ENCODE results near the gene C1QTNF6. TPM values are rescaled to one million over a fixed set of nuclear protein-coding genes. Genes with fewer than 3 reads are reported as not detected.

C1QTNF6 gene
- total RNA-seq, 1 experiment from 2014 or later = 25.0 TPM

DNA sequence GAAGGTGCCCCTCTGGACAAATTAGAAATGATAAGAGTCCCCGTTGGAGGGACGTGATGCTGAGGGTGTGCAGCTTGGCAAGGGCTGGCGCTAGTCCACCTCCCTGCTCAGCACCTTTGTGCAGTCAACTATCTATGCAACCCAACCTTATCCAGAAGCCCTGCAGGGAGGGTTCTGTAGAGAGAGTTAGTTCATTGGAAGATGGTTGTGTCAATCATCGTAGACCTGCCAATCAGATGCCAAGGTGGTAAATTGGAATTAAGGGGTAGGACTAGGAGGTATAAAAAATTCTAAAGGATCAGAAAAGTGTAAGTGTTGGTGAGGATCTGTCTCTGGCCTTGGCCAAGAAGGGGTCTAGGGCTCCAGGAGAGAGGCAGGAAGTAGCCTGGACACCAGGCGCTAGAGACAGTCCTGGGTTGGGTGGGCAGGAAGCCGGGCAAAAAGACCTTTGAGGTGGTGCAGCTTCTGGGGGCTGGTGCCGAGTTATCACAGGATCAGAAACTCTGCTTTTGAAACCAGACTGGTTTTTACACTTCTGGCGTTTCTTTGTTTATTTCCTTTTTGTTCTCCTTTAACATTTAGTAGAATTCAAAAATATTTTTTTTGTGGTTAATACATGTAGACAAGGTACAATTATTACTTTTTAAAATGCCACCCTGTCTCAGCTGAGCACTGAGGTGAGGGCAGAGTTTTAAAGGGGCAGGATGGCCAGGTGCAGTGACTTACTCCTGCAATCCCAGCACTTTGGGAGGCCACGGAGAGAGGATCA lies 1.6 kb downstream of the C1QTNF6 start:
- intact Hi-C loops (cut with micrococcal nuclease; ENCODE audit: unreplicated experiment) (no loop called here), in situ Hi-C loops (cut with HindIII; ENCODE audit: low pct_unique_long_range_greater_than_20kb, low sequenced_read_pairs) (no loop called here)
- peak overlapping the region; percentile 49 to 64 for H3K4me3 ChIP-seq (ENCODE audit: low read depth in 2 of 2, low read length in 2 of 2)
- peaks cover 56% of the 10 kb centered on the region for H3K4me1 ChIP-seq (ENCODE audit: control insufficient read depth, insufficient read depth, low read length)
- H3K27ac ChIP-seq (ENCODE audit: low read length) = peak overlapping the region; percentile 94
- H3K27me3 ChIP-seq (ENCODE audit: control insufficient read depth, insufficient read depth, low read length) = no peaks in the 10 kb centered on the region
- DNase-seq (ENCODE audit: low read depth, low spot score) = no peak
- CTCF ChIA-PET = no interaction called here
- ATAC-seq = peak; percentile 58
- H3K36me3 ChIP-seq (ENCODE audit: control insufficient read depth, insufficient read depth, low read length) = no peaks in the 10 kb centered on the region
- H3K9me3 ChIP-seq (ENCODE audit: control insufficient read depth, insufficient read depth, low read depth, low read length) = no peaks in the 10 kb centered on the region
- POLR2A ChIA-PET = no interaction called here
- TF ChIP-seq SIN3A (IDR thresholded peaks at IDR 0.05; ENCODE audit: borderline replicate concordance, insufficient read depth, low read depth, low read length) = no peak
- BruUV-seq (replicated peaks) = no TSS peak

DNA sequence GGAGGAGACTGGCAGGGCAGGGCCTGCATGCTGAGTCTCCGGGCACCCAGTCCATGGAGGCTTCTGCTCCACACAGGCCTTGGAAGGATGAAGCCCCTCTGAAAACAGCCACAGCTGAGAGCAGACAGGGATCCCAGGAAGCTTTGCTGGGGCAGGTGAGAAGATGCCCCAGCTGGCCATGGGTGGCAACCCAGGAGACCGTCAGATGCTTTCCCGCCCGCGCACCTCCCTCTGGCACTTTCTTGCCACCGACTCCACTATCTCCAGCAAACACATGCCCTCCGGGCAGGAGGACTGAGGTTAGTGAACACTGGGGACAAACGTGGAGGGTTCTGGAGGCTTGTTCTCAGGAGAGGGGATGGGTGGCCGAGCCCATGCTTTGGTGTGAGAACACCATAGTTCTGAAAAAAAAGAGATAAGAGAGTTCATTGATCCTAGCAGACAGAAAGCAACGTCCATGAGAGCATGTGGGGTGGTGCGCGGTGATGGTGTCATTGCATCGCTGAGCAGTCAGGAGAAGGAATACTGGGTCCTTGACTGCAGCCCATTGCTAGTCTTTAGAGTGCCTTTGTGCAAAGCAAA lies 2.3 kb downstream of the C1QTNF6 start:
- H3K4me1 ChIP-seq (ENCODE audit: control insufficient read depth, insufficient read depth, low read length) = peaks cover 52% of the 10 kb centered on the region
- intact Hi-C loops (cut with micrococcal nuclease; ENCODE audit: unreplicated experiment) = no loop called here
- in situ Hi-C loops (cut with HindIII; ENCODE audit: low pct_unique_long_range_greater_than_20kb, low sequenced_read_pairs) = no loop called here
- TF ChIP-seq, protein P1, sequence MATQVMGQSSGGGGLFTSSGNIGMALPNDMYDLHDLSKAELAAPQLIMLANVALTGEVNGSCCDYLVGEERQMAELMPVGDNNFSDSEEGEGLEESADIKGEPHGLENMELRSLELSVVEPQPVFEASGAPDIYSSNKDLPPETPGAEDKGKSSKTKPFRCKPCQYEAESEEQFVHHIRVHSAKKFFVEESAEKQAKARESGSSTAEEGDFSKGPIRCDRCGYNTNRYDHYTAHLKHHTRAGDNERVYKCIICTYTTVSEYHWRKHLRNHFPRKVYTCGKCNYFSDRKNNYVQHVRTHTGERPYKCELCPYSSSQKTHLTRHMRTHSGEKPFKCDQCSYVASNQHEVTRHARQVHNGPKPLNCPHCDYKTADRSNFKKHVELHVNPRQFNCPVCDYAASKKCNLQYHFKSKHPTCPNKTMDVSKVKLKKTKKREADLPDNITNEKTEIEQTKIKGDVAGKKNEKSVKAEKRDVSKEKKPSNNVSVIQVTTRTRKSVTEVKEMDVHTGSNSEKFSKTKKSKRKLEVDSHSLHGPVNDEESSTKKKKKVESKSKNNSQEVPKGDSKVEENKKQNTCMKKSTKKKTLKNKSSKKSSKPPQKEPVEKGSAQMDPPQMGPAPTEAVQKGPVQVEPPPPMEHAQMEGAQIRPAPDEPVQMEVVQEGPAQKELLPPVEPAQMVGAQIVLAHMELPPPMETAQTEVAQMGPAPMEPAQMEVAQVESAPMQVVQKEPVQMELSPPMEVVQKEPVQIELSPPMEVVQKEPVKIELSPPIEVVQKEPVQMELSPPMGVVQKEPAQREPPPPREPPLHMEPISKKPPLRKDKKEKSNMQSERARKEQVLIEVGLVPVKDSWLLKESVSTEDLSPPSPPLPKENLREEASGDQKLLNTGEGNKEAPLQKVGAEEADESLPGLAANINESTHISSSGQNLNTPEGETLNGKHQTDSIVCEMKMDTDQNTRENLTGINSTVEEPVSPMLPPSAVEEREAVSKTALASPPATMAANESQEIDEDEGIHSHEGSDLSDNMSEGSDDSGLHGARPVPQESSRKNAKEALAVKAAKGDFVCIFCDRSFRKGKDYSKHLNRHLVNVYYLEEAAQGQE (IDR thresholded peaks at IDR 0.05; ENCODE audit: insufficient read depth in 1 of 2, low read depth in 2 of 2, low read length in 1 of 2) = no peak
- TF ChIP-seq TCF7L2 (IDR thresholded peaks at IDR 0.05; ENCODE audit: low read depth, low read length) (no peak), SIN3A (IDR thresholded peaks at IDR 0.05; ENCODE audit: borderline replicate concordance, insufficient read depth, low read depth, low read length) (no peak), POLR2AphosphoS5 (IDR thresholded peaks at IDR 0.05; ENCODE audit: low read depth, low read length) (no peak), CTCF (IDR thresholded peaks at IDR 0.05) (no peak)
- BruUV-seq (replicated peaks) = no TSS peak
- no peak for DNase-seq (ENCODE audit: low read depth, low spot score)
- no peaks in the 10 kb centered on the region for H3K36me3 ChIP-seq (ENCODE audit: control insufficient read depth, insufficient read depth, low read length)
- no peaks in the 10 kb centered on the region for H3K27me3 ChIP-seq (ENCODE audit: control insufficient read depth, insufficient read depth, low read length)
- H3K9me3 ChIP-seq (ENCODE audit: control insufficient read depth, insufficient read depth, low read depth, low read length) = no peaks in the 10 kb centered on the region
- ChIA-PET POLR2A (no interaction called here), CTCF (no interaction called here)
- ATAC-seq = no peak
- H3K27ac ChIP-seq (ENCODE audit: low read length) = peak overlapping the region; percentile 94
- no peak overlapping the region for H3K4me3 ChIP-seq (ENCODE audit: low read depth in 2 of 2, low read length in 2 of 2)

All from Panc1 (cell line).